ENCODE results near the gene CEP350.
A peak's percentile ranks its signal among the peaks of the same experiment; 100 is the strongest.

The CEP350 gene

DNA sequence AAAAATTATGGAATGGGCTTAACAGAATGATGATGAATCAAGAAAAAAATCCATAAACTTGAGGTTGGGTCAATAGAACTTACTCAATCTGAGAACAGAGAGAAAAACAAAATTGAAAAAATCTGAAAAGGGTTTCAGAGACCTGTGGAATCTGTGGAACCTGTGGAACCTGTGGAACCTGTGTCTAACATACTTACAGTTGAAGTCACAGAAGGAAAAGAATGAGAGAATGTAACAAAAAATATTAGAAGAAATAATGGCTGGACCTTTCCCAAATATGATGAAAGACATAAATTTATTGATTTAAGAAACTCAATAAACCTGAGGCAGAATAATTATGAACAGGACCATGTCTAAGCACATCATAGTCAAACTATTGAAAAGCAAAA is 182.4 kb downstream of the CEP350 start:
- TF ChIP-seq CTCF (IDR thresholded peaks at IDR 0.05; ENCODE audit: poor library complexity, severe bottlenecking): no peak
- H3K4me1 ChIP-seq (ENCODE audit: insufficient read depth, poor library complexity, severe bottlenecking): peaks cover 11% of the 10 kb centered on the region
- H3K36me3 ChIP-seq (ENCODE audit: low read depth): no peaks in the 10 kb centered on the region
- H3K27ac ChIP-seq (ENCODE audit: poor library complexity, severe bottlenecking): peak overlapping the region; percentile 58
- H3K9me3 ChIP-seq (ENCODE audit: severe bottlenecking): no peaks in the 10 kb centered on the region
- no peaks in the 10 kb centered on the region for H3K27me3 ChIP-seq (ENCODE audit: insufficient read depth, poor library complexity, severe bottlenecking)
- DNase-seq (ENCODE audit: low spot score): no peak
- ATAC-seq (ENCODE audit: low read depth): no peak
- H3K4me3 ChIP-seq (ENCODE audit: severe bottlenecking): no peak overlapping the region

DNA sequence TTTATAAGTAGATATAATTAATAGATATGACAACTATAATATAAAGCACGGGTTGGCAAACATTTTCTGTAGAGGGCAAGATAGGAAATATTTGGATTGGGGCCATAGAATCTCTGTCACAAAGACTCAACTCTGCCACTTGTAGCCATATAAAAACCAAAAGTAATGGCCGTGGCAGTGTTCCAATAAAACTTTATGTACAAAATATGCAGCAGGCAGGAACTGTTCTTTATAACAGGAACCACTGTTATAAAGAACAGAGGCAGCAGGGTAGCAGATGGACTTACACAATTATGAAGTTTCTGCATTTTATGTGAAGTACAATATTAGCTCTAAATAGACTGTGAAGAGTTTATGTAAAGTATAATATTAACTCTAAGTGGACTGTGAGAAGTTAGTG is 183.2 kb downstream of the CEP350 start:
- H3K36me3 ChIP-seq (ENCODE audit: low read depth): no peaks in the 10 kb centered on the region
- ATAC-seq (ENCODE audit: low read depth): no peak
- H3K27me3 ChIP-seq (ENCODE audit: insufficient read depth, poor library complexity, severe bottlenecking): no peaks in the 10 kb centered on the region
- no peak for TF ChIP-seq CTCF (IDR thresholded peaks at IDR 0.05; ENCODE audit: poor library complexity, severe bottlenecking)
- no peaks in the 10 kb centered on the region for H3K9me3 ChIP-seq (ENCODE audit: severe bottlenecking)
- no peak overlapping the region for H3K27ac ChIP-seq (ENCODE audit: poor library complexity, severe bottlenecking)
- DNase-seq (ENCODE audit: low spot score): no peak
- H3K4me3 ChIP-seq (ENCODE audit: severe bottlenecking): no peak overlapping the region
- H3K4me1 ChIP-seq (ENCODE audit: insufficient read depth, poor library complexity, severe bottlenecking): peaks cover 11% of the 10 kb centered on the region

DNA sequence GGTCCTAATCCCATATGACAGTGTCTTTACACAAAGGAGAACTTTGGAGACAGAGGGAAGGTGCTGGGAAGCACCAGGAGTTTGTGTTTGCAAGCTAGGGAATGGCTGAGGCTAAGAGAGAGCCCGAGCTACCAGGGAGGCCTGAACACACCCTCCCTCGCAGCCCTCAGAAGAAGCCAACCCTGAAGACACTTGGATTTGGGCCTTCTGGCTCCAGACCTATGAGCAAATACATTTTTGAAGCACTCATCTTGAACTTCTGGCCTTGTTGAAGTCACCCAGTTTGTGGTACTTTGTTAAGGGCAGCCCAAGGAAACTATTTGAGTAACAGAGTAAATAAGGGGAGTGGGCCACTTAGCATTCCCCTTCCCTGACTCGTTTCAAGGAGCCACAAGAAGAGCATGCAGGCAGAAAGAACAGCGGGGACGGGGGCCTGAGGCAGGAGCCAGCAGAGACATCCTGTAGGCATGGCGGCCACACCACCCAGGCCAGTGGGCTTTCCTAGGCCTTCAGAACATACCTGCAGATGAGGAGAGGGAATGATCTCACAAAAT is 186.8 kb downstream of the CEP350 start:
- peaks cover 6% of the 10 kb centered on the region for H3K4me1 ChIP-seq (ENCODE audit: insufficient read depth, poor library complexity, severe bottlenecking)
- TF ChIP-seq CTCF (IDR thresholded peaks at IDR 0.05; ENCODE audit: poor library complexity, severe bottlenecking): no peak

DNA sequence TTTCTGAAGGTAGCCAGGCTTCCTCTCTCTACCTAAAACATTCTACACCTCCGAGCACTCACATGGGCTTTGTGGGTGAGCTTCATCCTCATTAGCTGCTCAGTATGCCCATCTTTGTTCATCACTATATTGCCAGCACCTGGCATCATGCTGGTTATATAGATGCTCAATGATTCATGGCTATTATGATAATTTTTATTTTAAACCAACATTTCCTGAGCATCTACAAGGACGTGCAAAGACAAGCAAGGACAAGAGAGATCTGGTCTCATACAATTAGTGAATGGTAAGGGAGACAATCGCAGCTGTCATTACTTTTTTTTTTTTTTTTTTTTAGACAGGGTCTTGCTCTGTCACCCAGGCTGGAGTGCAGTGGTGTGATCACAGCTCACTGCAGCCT is 188.7 kb downstream of the CEP350 start:
- Histone ChIP-seq H3K4me1 (ENCODE audit: insufficient read depth, poor library complexity, severe bottlenecking) (no peaks in the 10 kb centered on the region), H3K36me3 (ENCODE audit: low read depth) (no peaks in the 10 kb centered on the region), H3K27ac (ENCODE audit: poor library complexity, severe bottlenecking) (no peak overlapping the region), H3K27me3 (ENCODE audit: insufficient read depth, poor library complexity, severe bottlenecking) (no peaks in the 10 kb centered on the region), H3K9me3 (ENCODE audit: severe bottlenecking) (no peaks in the 10 kb centered on the region), H3K4me3 (ENCODE audit: severe bottlenecking) (no peak overlapping the region)
- 0 out of 3 replicates have a peak, but pooled peaks have one; percentile 12 for ATAC-seq (ENCODE audit: low read depth)
- TF ChIP-seq CTCF (IDR thresholded peaks at IDR 0.05; ENCODE audit: poor library complexity, severe bottlenecking): no peak
- no peak for DNase-seq (ENCODE audit: low spot score)

More for the DNA sequence above, 186.8 kb downstream of the CEP350 start:
- Histone ChIP-seq H3K4me3 (ENCODE audit: severe bottlenecking) (no peak overlapping the region), H3K36me3 (ENCODE audit: low read depth) (no peaks in the 10 kb centered on the region), H3K27me3 (ENCODE audit: insufficient read depth, poor library complexity, severe bottlenecking) (no peaks in the 10 kb centered on the region), H3K27ac (ENCODE audit: poor library complexity, severe bottlenecking) (no peak overlapping the region), H3K9me3 (ENCODE audit: severe bottlenecking) (no peaks in the 10 kb centered on the region)
- ATAC-seq (ENCODE audit: low read depth) (no peak), DNase-seq (ENCODE audit: low spot score) (no peak)

- no peaks in the 10 kb centered on the region for H3K27me3 ChIP-seq (ENCODE audit: insufficient read depth, poor library complexity, severe bottlenecking)
- H3K27ac ChIP-seq (ENCODE audit: poor library complexity, severe bottlenecking): no peak overlapping the region
- H3K36me3 ChIP-seq (ENCODE audit: low read depth): no peaks in the 10 kb centered on the region
- DNase-seq (ENCODE audit: low spot score) (no peak), ATAC-seq (ENCODE audit: low read depth) (no peak)
- no peak for TF ChIP-seq CTCF (IDR thresholded peaks at IDR 0.05; ENCODE audit: poor library complexity, severe bottlenecking)
- no peaks in the 10 kb centered on the region for H3K9me3 ChIP-seq (ENCODE audit: severe bottlenecking)
- H3K4me1 ChIP-seq (ENCODE audit: insufficient read depth, poor library complexity, severe bottlenecking): no peaks in the 10 kb centered on the region
- no peak overlapping the region for H3K4me3 ChIP-seq (ENCODE audit: severe bottlenecking)
These were observed 190.2 kb downstream of the CEP350 start for GRCh38 chr1:180144659-180145357.

Data from RWPE2 (cell line).